NCI-H82 (cell line): ENCODE data around the gene NARF.

ENCODE experiments used
- DNase-seq: peaks from one replicate; lab custom pipeline; 2025; lab: John Stamatoyannopoulos, UW

Gene NARF

DNA sequence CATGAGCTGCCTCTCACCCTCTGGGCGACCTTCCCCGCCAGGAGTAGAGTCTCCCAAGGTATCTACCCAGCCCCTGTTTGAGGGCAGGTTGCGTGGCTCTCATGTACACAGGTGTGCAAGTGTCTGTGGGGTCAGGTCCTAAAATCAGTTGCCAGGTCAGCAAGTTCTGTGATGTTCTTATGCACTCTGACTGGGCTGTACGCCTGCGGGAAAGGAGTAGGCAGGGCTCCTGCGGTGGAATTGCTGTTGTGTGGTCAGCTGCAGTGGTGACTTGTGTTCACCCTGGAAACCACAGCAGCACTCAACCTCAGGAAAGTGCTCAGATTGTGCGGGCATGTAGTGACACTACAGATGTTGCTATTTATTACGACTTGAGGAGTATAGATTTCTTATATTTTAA is 19.4 kb downstream of the NARF start:
- no peak for DNase-seq

GRCh38 chr17:82479602-82480001 is 21.1 kb downstream of the NARF start:
- no peak for DNase-seq

GRCh38 chr17:82480318-82480717 is 21.8 kb downstream of the NARF start:
- no peak for DNase-seq

DNA sequence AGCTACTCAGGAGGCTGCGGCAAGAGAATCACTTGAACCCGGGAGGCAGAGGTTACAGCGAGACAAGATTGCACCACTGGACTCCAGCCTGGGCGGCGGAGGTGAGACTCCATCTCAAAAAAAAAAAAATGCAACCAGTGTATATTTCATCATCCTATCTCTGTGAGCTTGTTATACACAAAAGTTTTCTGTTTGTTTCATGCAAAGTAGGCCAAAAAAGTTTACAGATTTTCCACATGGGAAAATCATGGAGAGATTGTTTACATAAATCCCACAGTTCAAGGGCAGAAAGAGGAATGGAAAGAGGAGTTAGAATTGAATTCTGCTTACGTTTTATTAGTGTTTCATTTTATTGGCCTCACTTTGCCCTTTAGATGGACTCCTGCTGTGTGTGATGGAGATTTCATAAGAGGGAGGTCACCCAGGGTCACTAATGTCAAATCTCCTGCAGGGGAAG is 24.7 kb downstream of the NARF start:
- DNase-seq, result no peak

- no peak for DNase-seq
Measured at GRCh38 chr17:82483836-82484235, 25.3 kb downstream of the NARF start.

DNA sequence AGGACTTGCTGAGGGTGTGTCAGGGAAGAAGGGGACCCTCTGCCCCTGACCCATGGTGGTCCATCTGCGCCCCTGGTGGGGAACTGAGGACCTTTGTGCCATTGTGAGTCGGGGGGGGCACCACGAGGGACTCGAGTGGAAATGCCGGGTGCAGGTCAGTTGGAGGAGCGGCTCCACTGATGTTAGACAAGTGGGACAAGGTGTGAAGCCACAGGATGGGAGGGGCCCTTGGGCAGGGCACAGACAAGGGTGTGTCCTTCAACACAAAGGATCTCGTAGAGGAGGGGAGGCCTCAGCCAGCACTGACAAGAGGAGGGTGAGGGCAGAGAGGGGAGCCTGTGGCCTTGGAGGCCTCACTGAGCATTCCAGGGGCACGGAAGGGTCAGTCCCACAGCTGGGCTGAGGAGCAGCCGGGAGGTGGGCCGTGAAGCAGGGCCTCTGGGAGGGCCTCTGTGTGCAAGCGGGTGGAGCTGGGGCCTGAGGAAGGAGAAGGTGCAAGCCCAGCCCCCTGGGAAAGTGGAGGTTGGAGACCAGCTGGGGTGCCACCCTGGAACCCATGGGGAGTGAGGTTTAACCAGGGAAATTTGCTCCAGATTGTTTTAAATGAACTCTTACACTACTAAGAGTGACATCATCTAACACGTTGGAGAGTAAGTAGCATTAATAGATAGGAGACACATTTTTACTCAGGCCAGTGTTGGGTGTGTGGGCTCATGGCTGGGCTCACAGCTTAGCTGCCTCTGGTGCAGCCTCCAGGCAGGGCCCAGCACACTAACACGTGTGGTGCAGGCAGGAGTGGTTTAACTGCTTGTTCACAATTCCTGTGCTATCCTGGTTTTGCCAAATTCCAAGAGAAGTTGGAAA is 27.9 kb downstream of the NARF start:
- DNase-seq, result no peak

GRCh38 chr17:82487910-82488309 is 29.4 kb downstream of the NARF start:
- peak; percentile 36 for DNase-seq

- DNase-seq, result no peak
Measured at GRCh38 chr17:82489117-82489516, 30.6 kb downstream of the NARF start.

DNA sequence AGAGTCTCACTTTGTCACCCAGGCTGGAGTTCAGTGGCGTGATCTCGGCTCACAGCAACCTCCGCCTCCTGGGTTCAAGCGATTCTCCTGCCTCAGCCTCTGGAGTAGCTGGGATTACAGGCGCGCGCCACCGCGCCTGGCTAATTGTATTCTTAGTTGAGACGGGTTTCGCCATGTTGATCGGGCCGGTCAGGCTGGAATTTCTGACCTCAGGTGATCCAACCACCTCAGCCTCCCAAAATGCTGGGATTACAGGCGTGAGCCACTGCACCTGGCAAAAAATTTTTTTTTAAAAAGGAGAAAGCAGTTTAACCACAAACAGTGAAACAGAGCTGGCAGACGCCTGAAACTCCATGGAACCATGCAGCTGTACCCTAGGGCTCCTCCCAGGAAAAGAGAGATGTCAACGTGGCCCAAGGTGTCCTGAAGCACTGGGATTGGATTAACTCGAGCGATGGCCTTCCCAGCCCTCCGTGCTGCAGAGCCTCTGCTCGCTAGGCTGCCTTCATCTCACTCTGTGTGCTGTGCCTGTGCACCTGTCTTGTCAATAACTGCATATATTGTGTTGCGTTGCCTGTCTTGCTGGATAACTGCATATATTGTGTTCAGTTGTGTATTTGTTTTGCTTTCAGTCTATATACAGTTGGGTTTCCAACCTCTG is 31.4 kb downstream of the NARF start:
- DNase-seq, result peak; percentile 42

DNA sequence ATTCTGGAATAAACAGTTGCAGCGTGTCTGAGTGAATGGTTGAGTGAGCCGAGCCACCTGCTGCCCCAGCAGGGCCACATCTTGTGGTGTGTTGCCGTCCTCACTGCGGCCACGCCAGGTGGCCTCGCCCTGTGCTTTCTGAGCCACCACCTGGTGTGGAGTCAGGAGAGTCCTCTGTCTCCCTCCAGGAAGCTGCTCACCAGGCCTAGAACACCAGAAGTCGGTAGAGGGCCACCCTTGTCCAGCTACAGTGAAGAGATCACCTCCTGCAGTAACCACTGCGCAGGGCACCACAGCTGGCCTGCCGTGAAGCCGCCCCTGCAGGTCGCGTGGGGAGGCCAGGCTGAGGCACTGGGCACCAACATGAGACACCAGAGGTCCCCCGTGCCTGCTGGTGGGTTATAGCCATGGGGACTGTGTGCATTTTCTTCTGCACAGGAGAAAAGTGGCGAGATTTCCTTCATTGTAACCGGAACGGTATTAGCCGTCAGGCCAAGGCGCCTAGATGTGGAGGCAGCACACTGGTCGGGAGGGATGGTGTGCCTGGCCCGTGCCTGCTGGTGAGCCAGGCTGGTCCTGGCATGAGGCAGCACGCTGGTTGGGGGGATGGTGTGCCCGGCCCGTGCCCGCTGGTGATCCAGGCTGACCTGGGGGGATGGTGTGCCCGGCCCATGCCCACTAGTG is 32.1 kb downstream of the NARF start:
- peak; percentile 41 for DNase-seq

GRCh38 chr17:82491196-82491530 is 32.6 kb downstream of the NARF start:
- no peak for DNase-seq

DNA sequence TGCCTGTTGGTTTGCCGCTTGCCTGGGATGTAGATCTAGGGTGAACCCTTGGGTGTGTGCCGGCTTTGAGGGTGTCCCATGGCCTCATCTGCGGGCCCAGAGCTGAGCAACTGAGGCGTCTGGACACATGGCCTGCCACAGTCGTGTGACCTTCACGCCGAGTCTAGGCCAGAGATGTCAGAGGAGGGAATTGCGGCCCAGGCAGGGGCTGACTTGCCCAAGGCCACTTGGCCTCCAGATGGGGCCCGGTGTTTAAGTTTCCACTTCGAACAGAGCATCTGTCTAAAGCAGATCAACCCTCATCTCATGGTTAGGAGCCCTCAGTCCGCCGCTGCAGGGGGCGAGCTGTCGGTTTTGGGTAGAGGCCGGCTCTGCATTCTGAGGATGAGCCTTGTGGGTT is 33.0 kb downstream of the NARF start:
- no peak for DNase-seq

DNA sequence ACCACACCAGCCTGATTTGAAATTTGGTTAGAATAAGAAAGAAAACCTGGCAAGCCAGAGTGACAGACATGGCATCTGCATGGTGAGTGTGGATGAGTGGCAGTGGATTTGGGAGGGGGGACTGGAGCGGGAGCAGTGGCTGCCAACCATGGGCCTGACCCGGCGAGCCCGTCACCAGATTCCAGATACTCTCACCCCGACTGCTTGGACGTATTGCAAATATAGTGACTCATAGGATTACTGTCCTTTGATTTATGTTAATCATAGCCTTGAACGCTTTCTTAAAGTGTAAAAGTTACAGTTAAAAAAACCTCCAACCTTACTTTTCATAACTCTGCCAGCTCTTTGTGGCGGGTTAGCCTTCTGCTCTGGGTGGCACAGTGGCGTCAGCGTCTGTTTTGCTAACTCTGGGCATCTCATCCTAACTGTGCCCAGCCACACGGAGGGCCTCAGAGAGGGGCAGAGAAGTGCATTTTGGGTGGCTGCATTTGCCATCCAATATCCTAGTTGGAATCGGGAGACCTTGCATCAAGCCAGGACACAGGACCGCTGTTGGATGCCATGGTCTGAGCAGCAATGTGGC is 34.2 kb downstream of the NARF start:
- DNase-seq, result no peak

GRCh38 chr17:82493226-82493781 is 34.8 kb downstream of the NARF start:
- DNase-seq, result no peak

DNA sequence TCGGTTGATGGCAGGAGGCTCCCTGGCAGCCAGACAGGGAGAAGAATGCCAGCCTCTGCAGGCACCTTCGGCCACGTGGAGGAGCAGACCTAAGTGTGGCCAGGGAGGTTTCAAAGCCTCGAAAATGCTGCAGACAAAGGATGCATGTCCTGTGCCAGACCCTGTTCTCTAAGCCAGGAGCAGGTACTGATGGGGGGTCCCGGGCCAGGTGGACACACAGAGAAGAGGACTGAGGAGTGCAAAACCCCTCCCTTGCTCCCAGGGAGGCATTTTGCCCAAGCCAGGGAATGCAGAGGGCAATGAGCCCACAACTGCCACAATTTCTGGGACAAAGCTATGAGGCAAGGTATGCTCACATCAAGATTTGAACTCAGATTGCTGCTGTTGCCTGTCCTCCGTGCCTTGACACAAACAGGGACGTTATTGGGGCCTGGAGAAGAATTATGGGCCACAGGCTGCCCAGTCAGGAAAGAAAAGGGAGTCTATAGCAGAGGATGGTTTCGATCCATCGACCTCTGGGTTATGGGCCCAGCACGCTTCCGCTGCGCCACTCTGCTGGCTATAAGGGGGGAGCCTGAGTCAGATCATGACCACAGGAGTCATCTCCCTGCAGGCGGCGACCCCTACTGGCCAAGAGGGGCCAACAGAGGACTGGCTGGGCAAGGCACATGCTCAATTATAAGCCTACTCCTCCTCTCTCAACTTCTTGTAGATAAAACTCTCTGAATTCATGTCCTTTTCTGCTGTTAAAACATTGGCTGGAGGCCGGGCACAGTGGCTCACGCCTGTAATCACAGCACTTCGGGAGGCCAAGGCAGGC is 35.9 kb downstream of the NARF start:
- peak; percentile 98 for DNase-seq

DNA sequence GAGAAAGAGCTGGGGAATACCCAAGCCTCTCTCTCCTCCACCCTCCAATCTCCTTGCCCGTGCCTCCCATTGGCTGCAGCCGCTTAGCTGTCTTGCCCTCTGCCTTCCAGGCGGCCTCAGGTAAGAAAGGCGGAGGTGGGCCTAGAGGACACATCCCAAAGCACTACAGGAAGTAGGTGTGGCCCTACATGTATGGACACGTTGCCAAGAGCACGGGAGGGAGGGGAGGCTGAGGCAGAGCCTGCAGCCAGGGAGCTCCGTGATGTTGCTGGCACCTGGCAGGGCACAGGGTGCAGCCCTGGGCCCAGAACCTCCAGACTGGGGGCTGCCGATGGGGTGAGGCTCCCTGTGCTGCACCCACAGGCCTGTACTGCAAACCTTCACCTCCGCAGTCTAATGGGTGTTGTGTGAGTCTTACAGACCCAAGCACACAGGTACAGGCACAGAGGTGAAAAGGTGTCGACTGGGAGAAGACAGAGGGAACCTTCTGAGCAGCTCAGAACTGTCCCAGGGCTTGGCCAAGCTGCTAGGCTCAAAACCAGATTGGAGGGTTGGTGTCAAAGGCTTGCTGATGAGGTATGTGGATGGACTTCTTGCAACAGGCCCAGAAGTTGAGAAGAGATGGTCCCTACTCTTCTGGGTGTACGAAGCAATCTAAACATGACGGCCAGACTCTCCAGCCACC is 37.4 kb downstream of the NARF start:
- DNase-seq, result no peak

DNA sequence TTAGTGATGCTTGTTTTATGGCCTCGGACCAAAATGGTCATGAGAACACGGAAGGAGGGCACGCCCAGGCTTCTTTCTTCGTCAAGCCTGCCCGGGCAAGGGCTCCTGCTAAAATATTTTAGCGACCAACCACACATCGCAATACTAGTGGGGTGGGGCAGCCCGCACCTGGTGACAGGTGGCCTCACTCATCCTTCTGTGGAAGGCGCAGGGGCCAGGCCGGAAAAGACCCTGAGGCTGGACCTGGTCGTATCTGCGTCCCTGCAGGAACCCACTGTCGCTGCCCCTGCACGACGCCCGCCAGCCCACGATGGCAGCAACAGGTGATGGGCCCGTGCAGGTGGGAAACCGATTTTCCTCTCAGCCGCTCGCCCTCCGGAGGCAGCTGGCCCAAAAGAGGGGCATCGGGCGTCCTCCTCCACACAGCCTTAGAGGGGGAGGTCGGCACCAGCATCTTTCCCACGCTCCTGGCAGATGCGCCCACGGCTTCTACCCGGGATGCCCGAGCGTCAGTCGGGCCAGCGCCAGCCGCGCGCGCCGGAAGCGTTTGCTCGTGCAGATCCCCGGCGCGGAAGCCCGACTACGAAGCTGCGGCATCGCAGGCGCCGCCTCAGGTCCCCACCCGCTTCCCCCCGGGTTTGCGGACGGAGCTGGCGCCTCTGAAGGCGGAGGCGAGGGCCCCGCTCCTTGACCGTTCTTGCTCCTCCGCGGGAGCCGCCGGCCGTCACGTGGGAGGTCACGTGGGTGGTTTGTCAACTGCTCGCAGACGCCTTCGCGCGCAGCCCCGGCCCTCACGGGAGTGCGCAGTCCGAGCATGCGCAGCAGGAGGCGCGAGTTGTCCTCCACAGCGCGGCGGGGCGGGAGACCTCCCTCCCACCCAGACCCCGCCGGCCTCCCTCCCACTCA is 38.2 kb downstream of the NARF start:
- peak; percentile 96 for DNase-seq

GRCh38 chr17:82497483-82498405 is 39.2 kb downstream of the NARF start:
- DNase-seq, result peak; percentile 84

DNA sequence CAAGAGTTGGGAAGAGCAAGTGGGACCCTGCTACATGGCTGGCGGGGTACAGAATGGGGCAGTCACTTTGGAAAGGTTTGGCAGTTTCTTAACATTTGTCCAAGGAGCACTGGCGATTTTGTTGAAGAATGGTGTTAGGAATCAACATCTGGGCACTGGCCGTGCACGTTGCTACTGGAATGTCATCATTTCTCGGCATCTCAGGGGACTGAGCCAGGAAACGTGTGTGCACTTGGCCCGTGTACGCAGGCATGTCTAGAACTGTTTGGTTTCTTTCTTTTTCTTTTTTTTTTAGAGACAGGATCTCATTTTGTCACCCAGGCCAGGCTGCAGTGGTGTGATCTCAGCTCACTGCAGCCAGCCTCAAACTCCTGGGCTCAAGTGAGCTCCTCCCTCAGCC is 43.7 kb downstream of the NARF start:
- DNase-seq, result no peak
